Kidney (tissue), 14 donors: ENCODE data around the gene SUGP2. TPM values are rescaled to one million over a fixed set of nuclear protein-coding genes. Genes with fewer than 3 reads are reported as not detected.
"Not testable (repeated sequence)": the region's sequence is repeated elsewhere in the genome, so short reads cannot be mapped to it uniquely, and the experiment has no call there.

Experiments used
- DNase-seq, 5 donors: peaks; one replicate each; pipeline ENCODE4 v3.0.0-alpha.2; 2013 to 2020
- FAIRE-seq: peaks from 2 replicates; lab custom pipeline; 2012; peaks lifted over from hg19 to GRCh38; lab: Jason Lieb, UNC
- H3K27ac ChIP-seq, 2 donors: one replicate each; pipeline ENCODE4 v1.7.0; 2013; ENCODE audit warnings: low read depth in 2 of 2, low read length in 2 of 2, inconsistent platforms in 1 of 2
- H3K27me3 ChIP-seq: one replicate; pipeline ENCODE4 v1.7.1; 2013; ENCODE audit warnings: low read length, inconsistent platforms; ENCODE audit not compliant: control insufficient read depth, insufficient read depth
- H3K36me3 ChIP-seq, 3 donors: one replicate each; pipeline versions ENCODE4 v1.7.0 to v1.7.1; 2013; ENCODE audit warnings: low read length in 3 of 3, control low read depth in 1 of 3, inconsistent platforms in 1 of 3; ENCODE audit not compliant: insufficient read depth in 3 of 3, control insufficient read depth in 2 of 3
- H3K4me1 ChIP-seq, 3 donors: one replicate each; pipeline versions ENCODE4 v1.7.0 to v1.7.1; 2013; ENCODE audit warnings: low read length in 3 of 3, inconsistent platforms in 1 of 3, low read depth in 1 of 3; ENCODE audit not compliant: control insufficient read depth in 2 of 3, insufficient read depth in 2 of 3
- H3K4me3 ChIP-seq, 3 donors: one replicate each; pipeline versions ENCODE4 v1.7.0 to v1.8.1; 2013; ENCODE audit warnings: low read length in 3 of 3, control low read depth in 1 of 3, inconsistent platforms in 1 of 3
- H3K9ac ChIP-seq, 3 donors: one replicate each; pipeline versions ENCODE4 v1.7.0 to v1.7.1; 2013; ENCODE audit warnings: low read length in 3 of 3, control low read depth in 1 of 3, inconsistent platforms in 1 of 3
- H3K9me3 ChIP-seq, 3 donors: one replicate each; pipeline versions ENCODE4 v1.7.0 to v1.7.1; 2013; ENCODE audit warnings: low read length in 3 of 3, control low read depth in 1 of 3, inconsistent platforms in 1 of 3; ENCODE audit not compliant: control insufficient read depth in 2 of 3, insufficient read depth in 1 of 3
- CTCF ChIP-seq: IDR thresholded peaks from 3 replicates; pipeline ENCODE4 v1.5.1; 2012; ENCODE audit warnings: mild to moderate bottlenecking, moderate library complexity, borderline replicate concordance; ENCODE audit not compliant: insufficient read depth; ENCODE audit errors: extremely low read depth
- intact Hi-C: fragments of 100-400 bp; cut with DNase I; formaldehyde crosslinking; loops from one replicate; pipeline ENCODE4 v1.11.1; 2022
- polyA plus RNA-seq: library from polyadenylated mRNA; stranded (reverse); fragments of 350-450 nt; fragmentation: Illumina TruSeq; extraction: RNeasy Lipid Tissue Mini Kit (QIAGEN cat#74804); gene quantifications from one replicate; pipeline ENCODE4 v1.2.3, GENCODE V29; 2014; ENCODE audit warnings: low read depth, low replicate concordance; ENCODE audit not compliant: insufficient read depth
- total RNA-seq: library from RNA; stranded (reverse); fragmentation: NEBNext Ultra II Directional; extraction: Animal tissue kit (Norgen Biotek cat#: 25700); gene quantifications from one replicate; pipeline ENCODE4 v1.2.1, GENCODE V29; 2021
- donor health status: control.
- donor health status: control.
- donor health status: control.
- donor health status: control.
- donor health status: control.
- donor health status: DM: yes; HTN: yes; CAD: no.
- donor health status: Normal renal cell carcinoma (clear cell type).

Gene SUGP2
- total and polyA plus RNA-seq, 2 donors from 2014 or later, result 47.5 to 74.1 TPM

- FAIRE-seq (no peak), DNase-seq (no peak)
- Histone ChIP-seq H3K4me1 (no peaks in the 10 kb centered on the region), H3K27ac (no peak overlapping the region), H3K9ac (no peak overlapping the region), H3K27me3 (no peaks in the 10 kb centered on the region), H3K36me3 (no peaks in the 10 kb centered on the region), H3K9me3 (no peaks in the 10 kb centered on the region), H3K4me3 (no peak overlapping the region)
- intact Hi-C loops, result no loop called here
- TF ChIP-seq CTCF, result no peak
Observed at GRCh38 chr19:18955042-18955441, 78.3 kb downstream of the SUGP2 start.

DNA sequence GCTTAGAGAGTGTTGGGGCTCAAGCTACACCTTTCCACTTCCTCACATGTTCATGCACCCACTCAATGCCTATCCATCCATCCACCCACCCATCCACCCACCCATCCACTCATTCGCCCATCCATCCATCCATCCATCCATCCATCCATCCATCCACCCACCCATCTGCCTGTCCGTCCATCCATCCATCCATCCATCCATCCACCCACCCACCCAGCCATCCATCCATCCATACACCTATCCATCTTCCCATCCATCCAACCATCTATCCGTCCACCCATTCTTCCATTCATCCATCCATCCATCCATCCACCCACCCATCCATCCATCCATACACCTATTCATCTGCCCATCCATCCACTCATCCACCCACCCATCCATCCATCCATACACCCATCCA lies 79.2 kb downstream of the SUGP2 start:
- FAIRE-seq (no peak), DNase-seq (no peak)
- no peak for TF ChIP-seq CTCF
- Histone ChIP-seq H3K9me3 (no peaks in the 10 kb centered on the region), H3K4me3 (no peak overlapping the region), H3K27me3 (no peaks in the 10 kb centered on the region), H3K27ac (no peak overlapping the region), H3K4me1 (no peaks in the 10 kb centered on the region), H3K36me3 (no peaks in the 10 kb centered on the region), H3K9ac (no peak overlapping the region)
- intact Hi-C loops, result no loop called here

DNA sequence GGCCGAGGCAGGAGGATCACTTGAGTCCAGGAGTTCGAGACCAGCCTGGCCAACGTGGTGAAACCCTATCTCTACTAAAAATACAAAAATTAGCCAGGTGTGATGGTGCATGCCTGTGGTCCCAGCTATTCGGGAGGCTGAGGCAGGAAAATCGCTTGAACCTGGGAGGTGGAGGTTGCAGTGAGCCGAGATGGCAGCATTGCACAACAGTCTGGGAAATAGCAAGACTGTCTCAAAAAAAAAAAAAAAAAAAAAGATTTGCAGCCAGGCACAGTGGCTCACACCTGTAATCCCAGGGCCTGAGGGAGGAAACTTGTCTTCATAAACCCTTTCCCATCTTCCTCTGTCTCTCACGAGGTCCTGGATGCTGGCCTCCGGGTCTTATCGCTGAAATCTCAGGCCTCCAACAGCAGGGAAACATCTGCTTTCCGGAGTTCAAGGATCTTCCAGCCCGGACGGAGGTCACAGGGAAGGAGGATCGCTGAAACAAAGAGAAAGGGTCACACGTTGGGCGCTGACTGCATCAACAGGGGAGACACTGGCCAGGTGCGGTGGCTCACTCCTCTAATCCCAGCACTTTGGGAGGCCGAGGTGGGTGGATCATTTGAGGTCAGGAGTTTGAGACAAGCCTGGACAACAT lies 80.8 kb downstream of the SUGP2 start:
- DNase-seq, result peak in 3 of 5 donors; percentile 47 to 63 (median 56)
- H3K4me3 ChIP-seq, intact Hi-C loops, H3K9me3 ChIP-seq, H3K27me3 ChIP-seq, H3K9ac ChIP-seq, H3K4me1 ChIP-seq, FAIRE-seq, H3K36me3 ChIP-seq, H3K27ac ChIP-seq: not testable (repeated sequence)

DNA sequence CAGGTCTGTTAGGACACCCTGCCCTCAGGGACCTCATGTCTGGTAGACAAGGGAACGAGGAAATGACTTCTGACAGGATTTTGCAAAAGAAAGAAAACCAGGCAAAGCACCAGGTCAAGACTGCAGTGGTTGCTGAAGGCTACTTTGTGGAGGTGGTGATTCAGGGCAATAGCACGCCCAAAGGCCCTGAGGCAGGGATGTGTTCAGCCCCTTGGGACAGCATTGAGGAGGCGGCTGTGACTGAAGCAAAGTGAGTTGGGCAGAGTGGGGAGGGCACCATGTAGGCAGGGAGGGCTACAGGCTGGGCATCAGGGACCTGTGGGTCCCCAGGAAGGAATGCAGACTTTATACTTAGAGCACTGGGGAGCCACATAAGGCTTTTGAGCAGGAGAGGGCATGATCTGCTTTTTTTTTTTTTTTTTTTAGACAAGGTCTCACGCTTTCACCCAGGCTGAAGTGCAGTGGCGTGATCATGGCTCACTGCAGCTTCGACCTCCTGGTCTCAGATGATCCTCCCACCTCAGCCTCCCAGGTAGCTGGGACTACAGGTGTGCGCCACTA lies 81.5 kb downstream of the SUGP2 start:
- no peak for FAIRE-seq
- H3K9me3 ChIP-seq, result no peaks in the 10 kb centered on the region

More for the DNA sequence above, 81.5 kb downstream of the SUGP2 start:
- Histone ChIP-seq H3K4me1 (no peaks in the 10 kb centered on the region), H3K27ac (no peak overlapping the region), H3K36me3 (no peaks in the 10 kb centered on the region), H3K27me3 (no peaks in the 10 kb centered on the region), H3K9ac (no peak overlapping the region), H3K4me3 (no peak overlapping the region)
- intact Hi-C loops, result no loop called here
- TF ChIP-seq CTCF, result no peak
- no peak for DNase-seq
